Measurements from ENCODE around the gene PGM1.
A peak's percentile ranks its signal among the peaks of the same experiment; 100 is the strongest.
"Not testable (repeated sequence)": the region's sequence is repeated elsewhere in the genome, so short reads cannot be mapped to it uniquely, and the experiment has no call there.

Gene PGM1

DNA sequence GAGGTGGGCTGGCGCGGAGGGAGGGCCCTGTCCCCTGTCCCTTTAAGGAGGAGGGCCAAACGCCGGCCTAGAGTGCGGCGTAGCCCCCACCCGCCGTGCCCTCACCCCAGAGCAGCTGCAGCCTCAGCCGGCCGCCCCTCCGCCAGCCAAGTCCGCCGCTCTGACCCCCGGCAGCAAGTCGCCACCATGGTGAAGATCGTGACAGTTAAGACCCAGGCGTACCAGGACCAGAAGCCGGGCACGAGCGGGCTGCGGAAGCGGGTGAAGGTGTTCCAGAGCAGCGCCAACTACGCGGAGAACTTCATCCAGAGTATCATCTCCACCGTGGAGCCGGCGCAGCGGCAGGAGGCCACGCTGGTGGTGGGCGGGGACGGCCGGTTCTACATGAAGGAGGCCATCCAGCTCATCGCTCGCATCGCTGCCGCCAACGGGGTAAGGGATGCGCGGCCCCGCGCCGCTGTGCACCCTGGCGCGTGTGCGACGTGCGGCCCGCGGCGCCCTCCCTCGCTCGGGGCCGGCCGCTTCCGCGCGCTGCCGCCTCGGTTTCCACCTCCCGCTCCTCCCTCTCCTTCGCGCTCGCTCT, at the start of gene PGM1:
Gene PGM1 (plus strand): TSS at position 109 of the 583 bp plus-strand sequence. CDS start 78 bp downstream, at position 187.
- DNase-seq, result peak; percentile 75

DNA sequence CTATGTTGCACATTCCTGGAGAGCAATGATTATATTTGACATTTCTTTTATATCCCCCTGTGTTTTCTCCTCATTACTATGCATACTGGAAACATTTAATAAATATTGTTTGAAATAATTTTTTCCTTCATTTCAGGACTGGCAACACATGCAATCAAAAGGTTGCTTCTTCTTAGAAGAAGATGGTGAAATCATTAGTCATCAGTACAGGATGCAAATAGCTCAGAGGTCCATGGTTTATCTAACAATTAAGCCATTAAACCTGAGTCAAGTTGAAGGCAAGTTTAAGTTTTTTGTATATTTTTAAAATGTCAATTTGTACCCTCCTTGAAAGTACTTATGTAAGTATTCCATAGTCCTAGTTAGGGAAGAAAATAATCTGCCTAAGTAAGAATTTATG, 47.4 kb upstream of the PGM1 start:
- no peak for DNase-seq

DNA sequence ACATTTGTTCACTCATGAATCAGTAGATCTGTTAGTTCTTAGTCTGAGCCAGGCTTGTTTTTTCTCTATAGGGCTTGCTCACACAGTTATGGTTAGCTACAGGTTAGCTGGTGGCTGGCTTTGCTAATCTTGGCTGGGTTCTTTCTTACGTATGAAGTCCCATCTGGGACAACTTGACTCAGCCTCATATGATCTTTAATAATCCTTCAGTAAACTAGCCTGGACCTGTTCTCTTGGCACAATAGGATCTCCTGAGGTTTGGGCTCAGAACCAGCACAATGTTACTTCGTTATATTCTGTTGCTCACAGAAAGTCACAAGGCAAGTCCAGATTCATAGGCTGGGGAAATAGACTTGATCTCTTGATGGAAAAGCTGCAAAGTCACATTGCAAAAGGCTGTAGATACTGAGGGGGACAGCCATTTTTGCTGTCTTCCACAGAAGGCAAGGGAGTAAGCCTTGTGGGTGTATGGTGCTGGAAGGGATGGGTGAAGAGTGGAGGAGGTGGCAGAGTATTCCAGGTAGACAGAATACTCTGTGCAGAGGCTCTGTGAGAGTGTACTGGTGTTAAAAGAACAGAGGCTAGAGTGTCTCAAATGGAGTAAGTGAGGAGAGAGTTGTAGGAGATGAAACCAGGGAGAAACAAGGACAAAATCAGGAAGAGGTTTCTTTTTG, 45.5 kb upstream of the PGM1 start:
- no peak for DNase-seq

DNA sequence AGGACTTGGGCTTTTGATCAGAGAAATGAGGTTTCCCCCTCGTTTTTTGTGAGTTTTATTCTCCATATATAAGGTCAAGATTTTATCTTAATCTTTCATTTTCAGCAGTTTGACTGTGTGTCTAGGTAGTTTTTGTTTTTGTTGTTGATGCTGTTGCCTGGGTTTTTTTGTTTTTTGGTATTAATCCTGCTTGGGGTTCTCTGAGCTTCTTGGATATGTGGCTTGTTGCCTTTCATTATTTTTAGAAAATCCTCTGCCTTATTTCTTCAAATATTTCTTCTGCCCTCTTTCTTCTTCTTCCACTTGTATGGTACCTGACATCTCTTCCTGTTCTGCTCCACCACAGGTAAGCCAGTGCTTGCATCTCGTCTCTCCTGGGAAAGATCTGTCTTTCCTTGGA, 44.9 kb upstream of the PGM1 start:
- DNase-seq, result no peak

DNA sequence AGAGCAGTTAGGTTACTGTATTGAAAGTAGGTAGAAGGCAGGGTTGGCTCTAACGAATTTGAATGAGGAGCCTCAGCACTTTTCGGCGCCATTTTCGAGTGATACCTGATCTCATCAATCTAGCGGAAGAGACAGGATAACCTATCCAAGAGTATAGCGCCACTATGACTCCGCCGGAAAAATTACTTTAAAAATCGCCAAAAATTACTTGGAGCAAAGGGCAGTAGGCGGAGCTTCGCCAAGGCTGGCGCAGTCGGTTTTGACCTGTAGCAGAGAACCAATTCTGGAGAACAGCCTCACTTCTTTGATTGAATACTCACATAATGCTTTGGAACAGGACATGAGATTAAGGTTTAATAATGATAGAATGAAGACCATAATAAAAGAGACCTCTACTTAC, 44.3 kb upstream of the PGM1 start:
- no peak for DNase-seq

DNA sequence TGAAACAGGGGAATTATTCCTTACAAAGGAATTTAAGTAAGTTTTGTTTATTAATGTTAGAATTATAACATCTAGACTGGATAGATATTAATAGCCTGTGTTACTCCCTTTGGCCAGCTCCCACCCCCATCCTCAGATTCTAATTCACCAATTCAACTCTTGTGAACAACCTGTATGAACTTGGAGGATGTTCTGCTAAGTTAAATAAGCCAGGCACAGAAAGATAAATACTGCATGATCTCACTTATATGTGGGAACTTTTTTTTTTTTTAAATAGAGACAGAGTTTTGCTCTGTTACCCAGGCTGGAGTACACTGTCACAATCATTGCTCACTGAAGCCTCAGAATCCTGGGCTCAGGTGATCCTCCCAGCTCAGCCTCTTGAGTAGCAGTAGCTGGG, 37.7 kb upstream of the PGM1 start:
- DNase-seq, result no peak

DNA sequence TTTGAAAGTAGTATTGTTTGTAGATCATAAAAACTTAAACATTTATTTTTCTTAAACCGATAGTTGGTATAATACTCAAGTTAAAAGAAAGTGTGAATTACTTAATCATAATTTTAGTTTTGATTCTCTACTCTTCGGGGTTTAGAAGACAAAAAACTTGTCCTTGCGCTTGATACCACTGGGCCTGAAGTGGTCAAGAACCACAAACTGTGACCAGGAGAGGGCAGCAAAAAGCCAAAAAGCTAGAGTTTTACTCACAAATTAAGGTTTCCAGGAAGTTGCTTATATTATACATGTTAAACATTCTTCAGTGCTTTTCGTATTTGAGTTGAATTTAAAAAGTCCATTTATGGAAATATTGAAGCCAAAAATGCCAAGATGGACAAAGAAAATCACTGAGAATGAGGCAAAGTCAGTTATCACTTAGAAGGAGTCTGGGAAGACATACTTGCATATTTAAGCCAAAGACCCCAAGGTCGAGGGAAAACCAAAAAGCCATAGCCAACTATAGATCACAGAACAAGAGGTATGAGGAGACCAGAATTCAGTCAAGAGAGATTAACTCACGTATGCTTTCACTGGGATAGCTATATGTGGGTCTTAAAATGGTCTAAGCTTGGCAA, 35.7 kb upstream of the PGM1 start:
- peak; percentile 3 for DNase-seq

DNA sequence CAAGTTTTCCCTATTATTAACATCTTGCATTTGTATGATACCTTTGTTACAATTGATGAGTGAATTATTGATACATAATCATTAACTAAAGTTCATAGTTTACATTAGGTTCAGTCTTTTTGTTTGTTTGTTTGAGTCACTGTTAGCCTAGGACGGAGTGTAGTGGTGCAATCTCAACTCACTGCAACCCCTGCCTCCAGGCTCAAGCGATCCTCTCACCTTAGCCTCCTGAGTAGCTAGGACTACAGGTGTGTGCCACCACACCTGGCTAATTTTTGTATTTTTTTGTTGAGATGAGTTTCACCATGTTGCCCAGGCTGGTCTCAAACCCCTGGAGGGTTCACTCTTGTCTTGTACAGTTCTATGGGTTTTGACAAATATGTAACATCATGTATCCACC, 33.9 kb upstream of the PGM1 start:
- no peak for DNase-seq

DNA sequence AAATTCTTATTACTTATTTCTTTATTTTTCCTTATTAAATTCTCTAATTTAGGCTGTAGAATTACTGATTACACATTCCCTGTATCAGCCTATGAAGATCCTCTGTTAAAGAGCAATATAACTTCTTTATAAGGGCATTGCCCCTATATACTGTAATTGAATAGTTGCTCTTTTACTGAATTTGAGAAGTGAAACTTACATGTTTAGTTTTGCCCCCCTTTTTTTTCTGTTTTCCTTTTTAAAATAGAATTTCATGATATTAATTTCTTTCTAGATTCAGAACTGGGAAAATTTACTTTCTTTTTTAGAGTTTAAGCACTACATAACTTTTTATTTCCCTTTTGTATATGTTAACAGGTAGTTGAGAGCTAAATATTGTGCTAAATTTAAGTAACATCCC, 29.5 kb upstream of the PGM1 start:
- DNase-seq, result no peak

DNA sequence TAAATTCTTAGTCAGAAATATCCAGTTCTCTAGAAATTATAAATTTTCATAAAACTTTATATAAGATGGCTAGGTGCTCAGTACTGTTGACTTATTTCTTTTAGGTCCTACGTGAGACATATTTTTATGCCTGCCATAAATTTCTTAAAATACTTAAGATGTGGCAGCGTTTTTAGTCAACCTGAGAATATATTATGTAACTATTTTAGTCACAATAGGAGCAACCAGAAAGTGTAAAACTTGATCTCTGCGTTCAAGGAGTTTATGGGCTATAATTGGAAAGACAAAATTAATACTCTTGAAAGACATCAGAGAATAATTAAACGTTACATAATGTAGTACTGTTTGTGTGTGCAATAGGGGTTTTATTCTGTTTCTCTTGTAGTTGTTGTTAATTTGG, 24.1 kb upstream of the PGM1 start:
- no peak for DNase-seq

DNA sequence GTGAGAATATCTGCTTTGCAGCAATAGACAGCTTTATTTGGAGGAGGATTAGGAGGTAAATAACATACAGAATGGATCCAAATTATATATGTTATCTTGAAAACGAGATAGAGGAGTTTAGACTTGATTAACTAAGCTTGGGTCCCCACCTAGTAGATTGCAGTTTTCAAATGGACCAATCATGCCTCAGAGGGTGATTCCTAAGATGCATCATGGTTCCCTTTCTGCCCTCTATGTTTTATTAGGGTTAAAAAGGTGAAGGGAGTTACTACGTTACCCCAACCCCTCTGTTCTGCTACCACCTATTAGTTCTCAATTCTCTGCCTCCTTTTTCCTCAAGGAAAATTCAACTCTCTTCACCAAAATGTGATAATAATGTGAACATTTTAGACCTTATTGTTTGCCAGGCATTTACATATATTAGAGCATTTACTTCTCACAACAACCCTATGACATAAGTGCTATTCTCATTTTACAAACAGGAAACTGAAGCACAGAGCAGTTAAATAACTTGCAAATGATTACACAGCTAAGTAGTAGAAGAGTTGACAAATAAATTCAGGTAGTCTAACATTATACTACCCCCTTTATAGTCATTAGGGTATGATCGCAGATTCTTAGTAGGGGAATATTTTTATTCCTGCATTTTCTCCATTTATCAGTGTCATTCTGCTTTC, 23.4 kb upstream of the PGM1 start:
- DNase-seq, result no peak

DNA sequence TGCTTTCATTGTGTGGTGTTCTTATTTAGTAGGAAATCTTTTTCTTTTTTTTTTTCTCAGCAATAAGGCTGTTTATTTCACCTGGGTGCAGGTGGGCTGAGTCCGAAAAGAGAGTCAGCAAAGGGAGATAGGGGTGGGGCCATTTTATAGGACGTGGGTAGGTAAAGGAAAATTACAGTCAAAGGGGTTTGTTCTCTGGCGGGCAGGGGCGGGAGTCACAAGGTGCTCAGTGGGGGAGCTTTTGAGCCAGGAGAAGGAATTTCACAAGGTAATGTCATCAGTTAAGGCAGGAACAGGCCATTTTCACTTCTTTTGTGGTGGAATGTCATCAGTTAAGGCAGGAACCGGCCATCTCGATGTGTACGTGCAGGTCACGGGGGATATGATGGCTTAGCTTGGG, 20.5 kb upstream of the PGM1 start:
- not testable (repeated sequence) for DNase-seq

DNA sequence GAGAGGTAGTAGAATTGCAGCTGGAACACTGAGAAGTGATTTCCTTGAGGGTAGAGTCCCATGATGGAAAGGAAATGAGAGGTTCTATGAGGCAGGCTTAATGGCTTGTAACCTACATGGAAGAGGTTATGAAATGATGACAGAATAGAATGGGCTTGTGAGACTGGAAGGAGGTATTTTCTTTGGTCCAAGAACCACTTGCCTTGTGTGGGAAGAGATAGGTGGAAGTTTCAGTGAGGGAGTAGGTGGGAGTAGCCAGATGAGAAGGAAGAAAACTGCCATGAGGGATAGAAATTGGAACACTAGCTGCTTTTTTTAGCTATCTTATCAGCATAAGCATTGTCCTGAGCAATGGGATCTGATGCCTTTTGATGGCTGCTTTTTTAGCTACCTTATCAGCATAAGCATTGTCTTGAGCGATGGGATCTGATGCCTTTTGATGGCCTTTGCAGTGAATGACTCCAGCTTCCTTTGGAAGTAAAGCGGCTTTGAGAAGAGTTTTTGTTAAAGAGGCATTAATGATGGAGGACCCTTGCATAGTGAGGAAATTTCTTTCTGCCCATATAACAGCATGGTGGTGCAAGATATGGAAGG, 18.9 kb upstream of the PGM1 start:
- DNase-seq, result not testable (repeated sequence)

DNA sequence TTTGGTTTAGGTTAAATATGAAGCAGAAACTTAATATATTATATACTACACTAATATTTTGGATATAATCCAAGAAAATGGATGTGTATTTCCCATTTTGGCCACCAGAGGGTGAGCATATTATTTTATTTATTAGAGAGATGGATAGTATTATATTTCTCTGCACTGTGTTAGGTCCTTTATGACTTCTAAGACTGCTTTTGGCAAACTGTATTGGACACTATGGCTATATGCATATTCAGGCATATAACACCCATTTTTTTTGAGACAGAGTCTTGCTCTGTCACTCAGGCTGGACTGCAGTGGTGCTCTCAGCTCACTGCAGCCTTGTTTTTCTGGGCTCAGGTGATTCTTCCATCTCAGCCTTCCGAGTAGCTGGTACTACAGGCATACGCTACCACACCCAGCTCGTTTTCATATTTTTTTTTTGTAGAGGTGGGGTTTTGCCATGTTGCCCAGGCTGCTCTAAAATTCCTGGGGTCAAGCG, 17.8 kb upstream of the PGM1 start:
- no peak for DNase-seq

DNA sequence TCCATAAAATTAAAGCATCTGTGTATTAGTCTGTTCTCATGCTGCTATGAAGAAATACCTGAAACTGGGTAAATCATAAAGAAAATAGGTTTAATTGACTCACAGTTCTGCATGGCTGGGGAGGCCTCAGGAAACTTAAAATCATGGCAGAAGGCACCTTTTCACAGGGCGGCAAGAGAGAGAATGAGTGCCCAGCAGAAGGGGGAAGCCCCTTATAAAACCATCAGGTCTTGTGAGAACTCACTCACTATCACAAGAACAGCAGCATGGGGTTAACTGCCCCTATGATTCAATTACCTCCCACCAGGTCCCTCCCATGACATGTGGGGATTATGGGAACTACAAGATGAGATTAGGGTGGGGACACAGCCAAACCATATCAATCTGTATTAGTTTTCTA, 6.9 kb upstream of the PGM1 start:
- DNase-seq, result not testable (repeated sequence)

DNA sequence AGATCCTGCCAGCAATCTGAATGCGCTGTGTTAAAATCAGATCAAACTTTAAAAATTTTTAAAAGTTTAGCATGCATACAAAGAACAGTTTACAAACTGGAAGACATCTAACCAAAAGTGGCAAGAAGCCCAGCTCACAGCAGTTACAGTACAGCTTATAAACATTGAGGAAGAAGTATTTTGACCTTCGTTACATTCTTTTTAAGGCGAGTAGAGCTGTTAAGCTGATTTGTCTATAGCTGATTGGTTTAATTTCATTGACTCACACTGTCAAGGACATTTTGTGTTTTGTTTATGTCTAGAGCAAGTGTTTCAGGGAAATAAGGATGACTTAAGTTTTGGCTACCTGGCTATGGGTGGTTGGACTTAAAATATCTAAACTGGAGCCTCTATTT, 3.0 kb upstream of the PGM1 start:
- DNase-seq, result no peak

DNA sequence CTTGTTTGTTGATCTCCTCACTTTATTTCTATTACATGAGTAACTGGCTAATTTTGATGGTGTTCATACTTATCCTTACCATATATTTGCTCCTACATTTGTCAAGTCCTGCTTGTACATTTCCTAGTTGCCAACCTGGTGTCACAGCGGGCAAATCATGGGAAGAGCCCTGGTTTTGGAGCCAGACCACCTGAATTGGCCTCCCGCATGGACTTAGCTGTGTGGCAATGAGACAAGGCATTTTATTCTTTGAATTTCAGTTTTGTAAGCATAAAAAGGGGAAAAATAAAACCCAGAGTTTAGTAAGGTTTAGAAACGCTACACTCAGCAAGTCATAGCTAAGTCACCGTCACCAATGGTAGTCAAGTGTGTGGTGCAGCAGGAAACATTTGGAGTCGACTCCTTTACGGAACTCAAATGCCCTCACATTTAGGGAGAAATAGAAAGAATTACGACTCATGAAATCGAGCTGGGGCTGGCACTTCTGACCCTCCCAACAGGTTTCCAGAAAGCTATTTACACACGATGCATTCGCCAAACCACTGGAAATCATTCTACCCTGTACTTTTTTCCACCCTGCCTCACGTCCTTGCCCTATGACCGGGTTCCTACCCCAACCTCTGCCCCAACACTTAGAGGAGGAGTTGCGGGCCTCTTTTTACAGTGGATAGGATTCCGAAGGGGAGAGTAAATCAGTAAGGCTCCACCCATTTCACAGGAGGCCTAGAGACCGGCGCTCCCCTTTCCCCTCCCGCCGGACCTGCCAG, 492 bp upstream of the PGM1 start:
- no peak for DNase-seq

DNA sequence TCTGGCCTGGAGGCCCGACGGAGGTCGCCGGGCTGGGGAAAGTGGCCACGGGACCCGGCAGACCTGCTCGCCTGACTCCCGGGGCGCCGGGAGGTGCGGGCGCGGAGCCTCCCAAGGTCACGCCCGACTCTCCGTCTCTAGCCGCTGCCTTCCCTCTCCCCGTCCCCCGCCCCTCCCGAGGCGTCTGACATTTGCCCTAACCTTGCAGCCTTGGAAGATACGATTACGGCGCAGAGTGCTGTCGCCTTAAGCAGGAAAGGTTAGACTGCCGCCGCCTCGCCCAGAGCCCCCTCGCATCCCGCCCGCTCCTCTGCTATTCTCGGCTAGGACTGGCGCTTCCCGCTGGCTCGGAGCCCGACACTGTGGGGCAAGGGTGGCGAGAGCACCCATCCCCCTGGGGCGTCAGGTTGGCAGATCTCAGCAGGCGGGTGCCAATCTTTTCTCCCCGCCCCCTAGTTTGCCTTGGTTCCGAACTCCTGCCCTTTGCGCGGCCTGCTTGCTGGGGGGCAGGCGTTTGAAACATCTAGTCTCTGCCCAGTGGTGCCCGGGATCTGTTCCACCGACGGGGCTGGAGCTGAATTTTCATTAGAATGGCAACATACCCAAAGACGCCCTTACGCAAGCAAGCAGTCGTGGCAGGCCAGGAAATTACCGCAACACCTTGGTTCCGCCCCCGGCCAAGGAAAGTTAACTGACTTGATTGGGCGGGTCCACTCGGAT, 835 bp downstream of the PGM1 start:
- DNase-seq, result peak; percentile 73

DNA sequence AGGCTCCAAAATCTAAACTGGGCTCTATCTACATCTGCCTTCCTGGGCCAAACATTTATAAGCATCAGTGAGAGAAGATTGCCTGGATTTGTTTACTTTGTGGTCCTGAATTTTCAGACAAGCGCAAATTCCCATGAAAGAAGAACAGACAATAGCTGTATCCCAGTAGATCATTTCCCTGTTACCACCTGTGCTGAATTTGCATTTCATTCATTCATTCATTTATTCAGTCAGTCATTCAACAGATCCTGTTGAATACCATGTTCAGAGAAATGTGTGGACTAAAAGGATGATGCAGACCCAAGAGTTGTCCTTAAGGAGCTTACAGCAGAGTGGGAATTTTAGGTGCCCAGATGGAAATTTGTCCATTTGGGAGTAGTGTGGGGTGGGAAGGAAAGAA, 2.2 kb downstream of the PGM1 start:
- no peak for DNase-seq

DNA sequence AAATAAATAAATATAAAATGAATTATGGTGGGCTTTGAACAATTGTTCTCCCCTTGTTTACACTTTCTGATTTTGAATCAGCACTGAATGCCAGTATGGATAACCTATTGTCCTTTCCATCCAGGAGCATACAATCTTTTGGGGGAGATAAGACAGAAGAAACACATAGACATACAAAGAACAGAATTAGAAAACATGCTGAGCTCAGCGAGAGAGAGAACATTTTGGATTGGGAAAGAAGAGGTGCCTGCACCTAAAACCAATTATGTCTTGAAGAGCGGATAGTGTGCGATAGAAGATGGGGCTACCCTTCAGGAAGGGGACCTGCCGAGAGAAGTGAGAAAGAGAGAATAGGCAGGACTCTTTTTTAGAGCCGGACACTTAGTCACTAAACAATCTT, 6.6 kb downstream of the PGM1 start:
- no peak for DNase-seq

DNA sequence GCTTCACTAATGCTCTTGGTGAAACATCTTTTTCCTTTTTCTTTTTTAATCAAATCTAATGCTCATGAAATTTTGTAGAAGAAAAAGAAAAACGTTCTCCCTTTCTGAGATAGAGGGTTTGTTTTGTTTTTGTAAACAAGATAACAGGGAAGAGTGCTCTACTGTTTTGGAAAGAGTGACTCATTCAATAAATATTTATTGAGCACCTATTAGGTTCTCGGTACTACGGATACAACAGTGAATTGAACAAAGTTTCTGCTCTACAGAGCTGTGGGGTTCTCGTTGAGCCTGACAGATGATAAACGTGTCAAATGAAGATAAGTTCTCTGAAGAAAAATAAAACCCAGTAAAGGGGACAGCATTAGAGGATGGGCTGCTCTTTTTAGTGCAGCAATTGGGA, 7.0 kb downstream of the PGM1 start:
- no peak for DNase-seq

DNA sequence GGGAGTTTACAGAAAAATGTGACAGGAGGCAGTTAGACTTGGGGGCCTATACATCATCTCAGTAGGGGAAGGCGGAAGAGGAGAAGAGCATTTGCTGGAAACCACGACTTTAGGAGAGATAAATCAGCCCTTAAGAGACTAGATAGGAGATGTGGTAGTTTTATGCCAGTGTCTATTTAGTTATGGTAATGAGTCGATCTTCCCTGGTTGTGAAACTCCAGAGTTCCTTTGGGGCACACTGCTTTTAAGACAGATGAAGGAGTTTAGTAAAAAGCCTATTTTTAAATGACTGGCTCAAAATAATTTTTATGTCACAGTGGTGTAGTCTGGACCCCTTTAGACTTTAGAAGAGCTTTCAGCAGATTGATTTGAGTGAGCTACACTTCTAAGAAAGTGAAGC, 7.8 kb downstream of the PGM1 start:
- no peak for DNase-seq
